ENCODE results near the gene RASA3. TPM values are rescaled to one million over a fixed set of nuclear protein-coding genes. Genes with fewer than 3 reads are reported as not detected.

Gene RASA3
- total RNA-seq, 1 experiment from 2014 or later, result 9.1 TPM

DNA sequence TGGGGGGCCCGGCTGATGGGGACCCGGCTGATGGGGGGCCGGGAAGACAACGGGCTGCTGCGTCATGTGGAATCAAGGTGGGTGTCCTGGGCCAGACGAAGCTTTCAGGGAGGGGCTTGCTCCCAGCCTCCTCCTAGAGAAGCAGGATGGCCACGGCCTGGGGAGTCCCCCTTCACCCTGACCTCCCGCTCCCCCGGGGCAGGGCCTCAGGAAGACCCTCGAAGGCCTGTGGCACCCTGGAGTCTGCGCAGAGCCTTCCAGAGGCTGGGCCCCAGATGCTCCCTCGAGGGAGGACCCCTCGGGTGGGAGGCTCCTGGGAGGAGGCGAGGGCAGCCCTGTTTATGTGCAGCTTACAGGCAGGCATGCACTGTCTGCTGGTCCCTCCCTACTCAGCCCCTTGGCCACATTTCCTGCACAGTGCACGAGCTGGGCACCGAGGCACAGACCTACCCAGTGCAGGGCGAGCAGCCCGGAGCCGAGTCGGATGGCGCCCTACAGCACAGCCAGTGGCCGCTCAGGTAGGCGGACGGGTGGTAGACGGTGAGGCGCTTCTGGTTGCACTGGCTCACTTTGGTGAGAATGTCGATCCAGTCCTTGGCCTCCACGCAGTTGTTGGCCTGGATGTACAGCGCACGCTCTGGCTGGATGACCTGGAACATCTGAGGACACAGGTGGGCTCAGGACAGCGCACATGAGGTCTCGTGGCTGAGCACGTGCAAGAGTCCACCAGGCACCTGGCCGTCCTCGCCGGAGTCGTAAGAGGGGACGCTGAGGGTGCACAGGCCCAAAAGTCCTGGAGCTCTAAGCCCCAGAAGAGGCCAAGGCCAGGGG is 136.1 kb downstream of the RASA3 start:
- intact Hi-C loops (cut with micrococcal nuclease), result no loop called here
- Mint-ChIP-seq H3K9me3 (ENCODE audit: unreplicated experiment) (no peaks in the 10 kb centered on the region), H3K4me3 (ENCODE audit: unreplicated experiment) (no peak overlapping the region), H3K36me3 (ENCODE audit: insufficient read depth, unreplicated experiment) (peaks cover 23% of the 10 kb centered on the region), H3K4me1 (ENCODE audit: insufficient read depth, unreplicated experiment) (peaks cover 5% of the 10 kb centered on the region), H3K27me3 (ENCODE audit: insufficient read depth, unreplicated experiment) (no peaks in the 10 kb centered on the region), H3K27ac (ENCODE audit: low read depth, unreplicated experiment) (no peak overlapping the region)
- ChIA-PET POLR2A (no interaction called here), CTCF (interaction anchor here (1.2 kb wide), 1 partner anchor 15 kb away, joined by 6 read pairs; no protein-coding TSS in a partner anchor)
- TF ChIP-seq, protein P1, sequence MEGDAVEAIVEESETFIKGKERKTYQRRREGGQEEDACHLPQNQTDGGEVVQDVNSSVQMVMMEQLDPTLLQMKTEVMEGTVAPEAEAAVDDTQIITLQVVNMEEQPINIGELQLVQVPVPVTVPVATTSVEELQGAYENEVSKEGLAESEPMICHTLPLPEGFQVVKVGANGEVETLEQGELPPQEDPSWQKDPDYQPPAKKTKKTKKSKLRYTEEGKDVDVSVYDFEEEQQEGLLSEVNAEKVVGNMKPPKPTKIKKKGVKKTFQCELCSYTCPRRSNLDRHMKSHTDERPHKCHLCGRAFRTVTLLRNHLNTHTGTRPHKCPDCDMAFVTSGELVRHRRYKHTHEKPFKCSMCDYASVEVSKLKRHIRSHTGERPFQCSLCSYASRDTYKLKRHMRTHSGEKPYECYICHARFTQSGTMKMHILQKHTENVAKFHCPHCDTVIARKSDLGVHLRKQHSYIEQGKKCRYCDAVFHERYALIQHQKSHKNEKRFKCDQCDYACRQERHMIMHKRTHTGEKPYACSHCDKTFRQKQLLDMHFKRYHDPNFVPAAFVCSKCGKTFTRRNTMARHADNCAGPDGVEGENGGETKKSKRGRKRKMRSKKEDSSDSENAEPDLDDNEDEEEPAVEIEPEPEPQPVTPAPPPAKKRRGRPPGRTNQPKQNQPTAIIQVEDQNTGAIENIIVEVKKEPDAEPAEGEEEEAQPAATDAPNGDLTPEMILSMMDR (IDR thresholded peaks at IDR 0.05; ENCODE audit: unreplicated experiment), result no peak
- no peak for DNase-seq (ENCODE audit: unreplicated experiment)
- no TSS peak for BruUV-seq (replicated peaks)

DNA sequence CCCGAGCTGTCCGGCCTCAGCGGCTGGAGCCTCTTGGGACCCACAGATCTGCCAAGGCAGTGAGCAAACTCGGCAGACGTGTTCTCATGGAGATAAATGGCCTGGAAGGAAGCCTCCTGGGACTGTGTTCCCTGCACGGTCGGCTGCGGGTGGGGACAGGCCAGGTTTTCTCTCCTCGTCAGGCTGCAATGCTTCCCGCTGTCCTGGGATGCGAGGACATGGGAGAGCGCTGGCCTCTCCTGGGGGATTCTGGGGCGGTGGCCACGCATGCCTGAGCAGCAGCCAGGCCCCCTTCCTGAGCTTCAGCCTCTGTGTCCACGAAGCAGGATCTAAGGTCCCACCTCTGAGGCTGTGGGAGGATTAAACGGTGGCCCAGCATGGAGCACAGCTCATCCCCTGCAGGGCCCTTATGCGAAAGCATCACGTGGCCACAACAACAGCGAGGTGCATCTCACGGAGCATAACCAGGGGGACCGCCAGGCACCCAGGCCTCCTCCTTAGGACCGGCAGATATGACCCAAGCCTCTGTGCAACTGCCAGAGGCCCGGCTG is 137.3 kb downstream of the RASA3 start:
- Mint-ChIP-seq H3K9me3 (ENCODE audit: unreplicated experiment) (no peaks in the 10 kb centered on the region), H3K4me1 (ENCODE audit: insufficient read depth, unreplicated experiment) (peaks cover 5% of the 10 kb centered on the region), H3K27ac (ENCODE audit: low read depth, unreplicated experiment) (no peak overlapping the region), H3K4me3 (ENCODE audit: unreplicated experiment) (no peak overlapping the region), H3K27me3 (ENCODE audit: insufficient read depth, unreplicated experiment) (no peaks in the 10 kb centered on the region), H3K36me3 (ENCODE audit: insufficient read depth, unreplicated experiment) (peaks cover 29% of the 10 kb centered on the region)
- TF ChIP-seq, protein P1 (IDR thresholded peaks at IDR 0.05; ENCODE audit: unreplicated experiment), result no peak
- DNase-seq (ENCODE audit: unreplicated experiment), result no peak
- POLR2A ChIA-PET, result no interaction called here
- CTCF ChIA-PET, result interaction anchor here (1.2 kb wide), 1 partner anchor 14 kb away, joined by 6 read pairs; no protein-coding TSS in a partner anchor
- BruUV-seq (replicated peaks), result no TSS peak
- intact Hi-C loops (cut with micrococcal nuclease), result no loop called here

DNA sequence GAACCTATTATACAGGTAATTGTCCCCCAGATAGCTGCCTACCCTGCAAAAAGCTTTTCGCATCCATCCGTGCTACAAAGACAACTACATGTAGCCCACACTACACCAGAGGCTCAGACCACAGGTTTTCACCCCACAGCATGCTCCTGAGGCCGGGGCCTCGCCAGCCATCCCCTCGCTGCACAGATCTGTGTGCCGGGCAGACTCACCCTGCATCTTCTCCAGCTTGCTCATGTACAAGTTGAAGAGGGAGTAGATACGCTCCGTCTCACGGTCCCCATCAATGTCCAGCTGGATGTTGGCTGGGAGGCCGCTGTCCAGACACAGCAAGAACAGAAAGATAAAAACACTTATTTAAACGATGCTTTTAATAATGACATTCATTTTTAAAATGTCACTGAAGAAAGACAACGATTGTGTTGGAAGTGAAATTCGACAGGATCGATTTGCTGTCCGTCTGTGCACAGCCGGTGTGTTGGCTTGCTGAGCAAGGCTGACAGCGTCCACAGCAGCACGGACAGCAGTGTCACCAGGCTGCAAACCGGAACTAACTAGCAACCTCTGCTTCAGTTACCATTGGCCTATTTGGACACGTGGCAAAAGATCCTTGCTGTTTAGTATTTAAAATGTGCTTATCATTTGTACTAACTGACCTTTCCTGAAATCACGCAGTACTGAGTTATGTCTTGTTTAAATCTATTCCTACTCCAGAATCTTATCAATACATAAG is 140.0 kb downstream of the RASA3 start:
- intact Hi-C loops (cut with micrococcal nuclease), result no loop called here
- TF ChIP-seq, protein P1 (IDR thresholded peaks at IDR 0.05; ENCODE audit: unreplicated experiment), result no peak
- Mint-ChIP-seq H3K4me3 (ENCODE audit: unreplicated experiment) (no peak overlapping the region), H3K27me3 (ENCODE audit: insufficient read depth, unreplicated experiment) (no peaks in the 10 kb centered on the region), H3K27ac (ENCODE audit: low read depth, unreplicated experiment) (no peak overlapping the region), H3K36me3 (ENCODE audit: insufficient read depth, unreplicated experiment) (peaks cover 31% of the 10 kb centered on the region), H3K4me1 (ENCODE audit: insufficient read depth, unreplicated experiment) (peaks cover 5% of the 10 kb centered on the region), H3K9me3 (ENCODE audit: unreplicated experiment) (peaks cover 10% of the 10 kb centered on the region)
- no peak for DNase-seq (ENCODE audit: unreplicated experiment)
- ChIA-PET POLR2A (interaction anchor here (1.2 to 1.6 kb wide), 2 partner anchors 11 to 23 kb away, joined by 4 to 8 read pairs; no protein-coding TSS in a partner anchor), CTCF (no interaction called here)
- no TSS peak for BruUV-seq (replicated peaks)

DNA sequence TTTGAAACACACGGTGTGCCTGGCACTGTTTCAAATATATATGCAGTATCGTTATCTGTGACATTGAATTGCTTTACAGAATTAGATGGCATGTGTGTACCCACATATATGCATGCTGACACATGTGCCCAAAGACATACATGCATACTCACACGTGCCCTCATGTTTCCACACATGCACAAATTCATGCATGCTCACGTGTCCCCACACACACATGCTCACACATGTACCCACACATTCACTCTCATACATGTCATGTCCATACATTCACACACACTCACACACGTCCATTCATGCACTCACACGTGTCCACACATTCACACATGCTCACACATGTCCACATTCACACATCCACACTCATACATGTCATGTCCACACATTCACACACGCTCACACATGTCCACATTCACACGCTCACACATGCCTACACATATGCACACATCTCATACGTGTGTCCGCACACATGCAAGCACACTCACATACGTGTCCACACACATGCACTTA is 140.7 kb downstream of the RASA3 start:
- BruUV-seq (replicated peaks), result no TSS peak
- H3K4me1 Mint-ChIP-seq (ENCODE audit: insufficient read depth, unreplicated experiment), result peaks cover 5% of the 10 kb centered on the region
- TF ChIP-seq, protein P1 (IDR thresholded peaks at IDR 0.05; ENCODE audit: unreplicated experiment), result no peak
- POLR2A ChIA-PET, result no interaction called here
- DNase-seq (ENCODE audit: unreplicated experiment), result no peak
- no peak overlapping the region for H3K4me3 Mint-ChIP-seq (ENCODE audit: unreplicated experiment)
- no peak overlapping the region for H3K27ac Mint-ChIP-seq (ENCODE audit: low read depth, unreplicated experiment)
- peaks cover 10% of the 10 kb centered on the region for H3K9me3 Mint-ChIP-seq (ENCODE audit: unreplicated experiment)
- no peaks in the 10 kb centered on the region for H3K27me3 Mint-ChIP-seq (ENCODE audit: insufficient read depth, unreplicated experiment)
- CTCF ChIA-PET, result no interaction called here
- intact Hi-C loops (cut with micrococcal nuclease), result no loop called here
- H3K36me3 Mint-ChIP-seq (ENCODE audit: insufficient read depth, unreplicated experiment), result peaks cover 31% of the 10 kb centered on the region

Data from MCF 10A (cell line).